Natural killer cell (primary cell): ENCODE results near the gene ALKBH4. TPM values are rescaled to one million over a fixed set of nuclear protein-coding genes. Genes with fewer than 3 reads are reported as not detected.
A peak's percentile ranks its signal among the peaks of the same experiment; 100 is the strongest.

Source experiments
- ATAC-seq, 3 donors: fragments of 150-1000 bp in 2 of 3; fragments of 200-7000 bp in 1 of 3; cut with Tn5 transposase; 1 replicate in 1 of 3; 2 replicates in 2 of 3; pipeline ENCODE4 v1.10.0; 2021; ENCODE audit warnings: mild to moderate bottlenecking in 2 of 3, moderate library complexity in 2 of 3
- DNase-seq, 2 donors: peaks; one replicate each; pipeline versions ENCODE4 v3.0.0 to v3.0.0-alpha.2; 2013 to 2021; ENCODE audit warnings: mixed read lengths in 1 of 2
- H3K27ac ChIP-seq: one replicate; pipeline ENCODE4 v1.5.1; 2013; ENCODE audit warnings: mild to moderate bottlenecking, low read length
- H3K27me3 ChIP-seq: one replicate; pipeline ENCODE4 v1.6.1; 2013; ENCODE audit warnings: low read length; ENCODE audit not compliant: control insufficient read depth, insufficient read depth
- H3K36me3 ChIP-seq: one replicate; pipeline ENCODE4 v1.6.1; 2013; ENCODE audit warnings: low read length; ENCODE audit not compliant: control insufficient read depth, insufficient read depth
- H3K4me1 ChIP-seq: one replicate; pipeline ENCODE4 v1.6.1; 2013; ENCODE audit warnings: low read length; ENCODE audit not compliant: control insufficient read depth, insufficient read depth
- H3K4me3 ChIP-seq: one replicate; pipeline ENCODE4 v1.5.1; 2013; ENCODE audit warnings: low read length
- H3K9me3 ChIP-seq: one replicate; pipeline ENCODE4 v1.6.1; 2013; ENCODE audit warnings: low read length; ENCODE audit not compliant: control insufficient read depth, insufficient read depth
- H3K27ac Mint-ChIP-seq, 2 donors: one replicate each; pipeline ENCODE4 v1.8.0; 2022; ENCODE audit warnings: mild to moderate bottlenecking in 2 of 2, mixed read lengths in 2 of 2, moderate library complexity in 1 of 2
- H3K27me3 Mint-ChIP-seq, 2 donors: one replicate each; pipeline ENCODE4 v1.8.0; 2022; ENCODE audit warnings: low read depth in 2 of 2, mixed read lengths in 2 of 2
- H3K36me3 Mint-ChIP-seq: one replicate; pipeline ENCODE4 v1.8.0; 2022; ENCODE audit warnings: mixed read lengths
- H3K4me1 Mint-ChIP-seq, 2 donors: one replicate each; pipeline ENCODE4 v1.8.0; 2022; ENCODE audit warnings: mixed read lengths in 2 of 2
- H3K4me3 Mint-ChIP-seq: one replicate; pipeline ENCODE4 v1.8.0; 2022; ENCODE audit warnings: mild to moderate bottlenecking, moderate library complexity, mixed read lengths
- H3K9me3 Mint-ChIP-seq, 2 donors: one replicate each; pipeline ENCODE4 v1.8.0; 2022; ENCODE audit warnings: mixed read lengths in 2 of 2
- CTCF ChIP-seq: fragments of 200-600 bp; IDR thresholded peaks from one replicate; pipeline ENCODE4 v1.8.0; 2022; ENCODE audit warnings: antibody characterized with exemption
- WGBS: methylation state at CpG from one replicate; pipeline ENCODE4 v1.1.7; 2013; ENCODE audit warnings: missing lambda C conversion rate; ENCODE audit not compliant: insufficient coverage; 5-methylcytosine and 5-hydroxymethylcytosine counted together
- intact Hi-C: fragments of 100-400 bp; cut with micrococcal nuclease; formaldehyde crosslinking; loops from one replicate; pipeline ENCODE4 v1.14.2; 2022
- total RNA-seq, 4 donors: library from RNA; stranded (reverse); fragments of 120-200 nt in 1 of 4; gene quantifications; one replicate each; pipeline versions ENCODE4 v1.2.3 to v1.2.4, GENCODE V29; 2013 to 2022

Gene ALKBH4
- total RNA-seq, 3 donors from 2014 or later (not counting 1 experiment from before 2014, with no cell fraction given): 4.1 to 9.2 (median 9.1) TPM

GRCh38 chr7:102417105-102417504 is 47.6 kb downstream of the ALKBH4 start:
- DNase-seq (peak in 1 of 2 donors; percentile 68), ATAC-seq (no peak)
- H3K9me3 ChIP-seq: no peaks in the 10 kb centered on the region
- Mint-ChIP-seq H3K36me3 (no peaks in the 10 kb centered on the region), H3K4me1 (peaks cover 50 to 53% of the 10 kb centered on the region in 2 donors), H3K9me3 (no peaks in the 10 kb centered on the region), H3K4me3 (peak overlapping the region; percentile 78), H3K27me3 (no peaks in the 10 kb centered on the region), H3K27ac (peak overlapping the region; percentile 96 to 97)
- intact Hi-C loops: loop anchor here (5.0 kb wide), 1 partner anchor 45 kb away; the partner anchor contains the start of genes ALKBH4 and LRWD1
- no CpG with 5 or more reads among the region's 3 CpGs for WGBS
- H3K27ac ChIP-seq: peak overlapping the region; percentile 84
- H3K36me3 ChIP-seq: no peaks in the 10 kb centered on the region
- peaks cover 68% of the 10 kb centered on the region for H3K4me1 ChIP-seq
- no peak for TF ChIP-seq CTCF
- no peaks in the 10 kb centered on the region for H3K27me3 ChIP-seq
- H3K4me3 ChIP-seq: no peak overlapping the region

- ATAC-seq (peak in 2 of 3 donors; percentile 11 to 15), DNase-seq (peak in 1 of 2 donors; percentile 49)
- Histone ChIP-seq H3K9me3 (no peaks in the 10 kb centered on the region), H3K36me3 (peaks cover 3% of the 10 kb centered on the region), H3K4me3 (no peak overlapping the region), H3K27ac (peak overlapping the region; percentile 84), H3K27me3 (no peaks in the 10 kb centered on the region), H3K4me1 (peaks cover 62% of the 10 kb centered on the region)
- Mint-ChIP-seq H3K4me3 (peak overlapping the region; percentile 87), H3K9me3 (no peaks in the 10 kb centered on the region), H3K4me1 (peaks cover 50 to 53% of the 10 kb centered on the region in 2 donors), H3K27ac (peak overlapping the region; percentile 96 to 97), H3K36me3 (no peaks in the 10 kb centered on the region), H3K27me3 (no peaks in the 10 kb centered on the region)
- TF ChIP-seq CTCF: no peak
- intact Hi-C loops: loop anchor here (5.0 kb wide), 1 partner anchor 46 kb away; the partner anchor contains the start of genes ALKBH4 and LRWD1
- 100% methylated on average over 4 of the region's 6 CpGs for WGBS
Observed at GRCh38 chr7:102416406-102416805, 48.3 kb downstream of the ALKBH4 start.

GRCh38 chr7:102415685-102416225 is 48.9 kb downstream of the ALKBH4 start:
- H3K4me3 ChIP-seq: no peak overlapping the region
- 4% methylated on average over 12 of the region's 12 CpGs for WGBS
- H3K4me3 Mint-ChIP-seq: peak overlapping the region; percentile 87

More at GRCh38 chr7:102415685-102416225, 48.9 kb downstream of the ALKBH4 start:
- H3K4me1 Mint-ChIP-seq: peaks cover 45 to 48% of the 10 kb centered on the region in 2 donors
- no peaks in the 10 kb centered on the region for H3K9me3 Mint-ChIP-seq
- peaks cover 5% of the 10 kb centered on the region for H3K36me3 ChIP-seq
- H3K27ac Mint-ChIP-seq: peak overlapping the region; percentile 96 to 97
- no peak for TF ChIP-seq CTCF
- intact Hi-C loops: loop anchor here (1.0 to 5.0 kb wide), 2 partner anchors 11 to 47 kb away; partner anchors contain the start of genes ALKBH4 and LRWD1
- H3K4me1 ChIP-seq: peaks cover 55% of the 10 kb centered on the region
- H3K27ac ChIP-seq: peak overlapping the region; percentile 84
- ATAC-seq (peak; percentile 79 to 85 (median 84)), DNase-seq (peak; percentile 78 to 80)
- no peaks in the 10 kb centered on the region for H3K36me3 Mint-ChIP-seq
- H3K27me3 ChIP-seq: no peaks in the 10 kb centered on the region
- no peaks in the 10 kb centered on the region for H3K9me3 ChIP-seq
- H3K27me3 Mint-ChIP-seq: no peaks in the 10 kb centered on the region
